Measurements from ENCODE around the gene SLC25A22.

SLC25A22 gene

DNA sequence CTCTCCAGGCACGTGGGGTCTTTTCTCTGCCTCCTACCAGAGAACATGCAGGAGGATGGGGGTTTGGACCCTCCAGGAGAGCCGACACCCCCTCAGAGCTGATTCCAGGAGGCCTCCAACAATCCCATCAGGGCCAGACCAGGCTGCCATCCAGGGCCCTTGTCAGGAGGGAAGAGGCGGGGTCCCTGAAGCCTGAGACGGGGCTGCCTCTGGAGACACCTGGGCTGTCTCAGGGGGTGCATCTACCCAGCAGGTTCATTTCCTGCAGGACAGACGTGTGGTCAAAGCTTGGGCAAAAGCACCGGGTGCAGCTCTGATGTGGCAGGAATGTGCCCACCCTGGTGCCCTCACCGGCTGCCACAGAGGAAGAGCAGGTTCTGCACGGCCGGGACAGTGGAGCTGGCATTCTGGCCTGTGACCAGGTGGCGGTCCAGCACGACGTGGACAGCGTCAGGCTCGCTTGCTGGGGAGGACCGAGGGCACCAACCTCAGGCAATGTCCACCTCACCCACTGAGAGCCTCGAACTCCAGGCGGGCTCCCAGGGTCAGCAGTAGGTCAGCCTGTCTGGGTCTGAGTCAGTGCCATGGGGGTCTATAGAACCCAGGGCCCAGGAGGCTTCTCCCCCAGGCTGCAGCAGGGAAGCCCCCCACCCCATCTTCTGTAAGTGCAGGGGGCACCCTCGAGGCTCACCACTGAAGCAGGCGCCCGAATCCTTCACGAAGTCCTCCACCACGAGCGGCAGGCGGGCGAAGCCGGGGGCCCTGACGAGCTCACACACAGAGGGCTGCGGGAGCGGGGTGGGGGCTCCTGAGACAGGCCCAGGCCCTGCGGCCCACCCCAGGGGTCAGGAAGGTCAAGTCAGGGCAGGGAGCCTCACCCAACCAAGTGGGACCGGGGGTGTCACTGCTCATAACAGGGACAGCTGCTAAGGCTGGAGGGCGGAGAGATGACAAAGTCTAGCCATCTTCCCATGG lies 27.2 kb downstream of the SLC25A22 start:
- no peak for DNase-seq

DNA sequence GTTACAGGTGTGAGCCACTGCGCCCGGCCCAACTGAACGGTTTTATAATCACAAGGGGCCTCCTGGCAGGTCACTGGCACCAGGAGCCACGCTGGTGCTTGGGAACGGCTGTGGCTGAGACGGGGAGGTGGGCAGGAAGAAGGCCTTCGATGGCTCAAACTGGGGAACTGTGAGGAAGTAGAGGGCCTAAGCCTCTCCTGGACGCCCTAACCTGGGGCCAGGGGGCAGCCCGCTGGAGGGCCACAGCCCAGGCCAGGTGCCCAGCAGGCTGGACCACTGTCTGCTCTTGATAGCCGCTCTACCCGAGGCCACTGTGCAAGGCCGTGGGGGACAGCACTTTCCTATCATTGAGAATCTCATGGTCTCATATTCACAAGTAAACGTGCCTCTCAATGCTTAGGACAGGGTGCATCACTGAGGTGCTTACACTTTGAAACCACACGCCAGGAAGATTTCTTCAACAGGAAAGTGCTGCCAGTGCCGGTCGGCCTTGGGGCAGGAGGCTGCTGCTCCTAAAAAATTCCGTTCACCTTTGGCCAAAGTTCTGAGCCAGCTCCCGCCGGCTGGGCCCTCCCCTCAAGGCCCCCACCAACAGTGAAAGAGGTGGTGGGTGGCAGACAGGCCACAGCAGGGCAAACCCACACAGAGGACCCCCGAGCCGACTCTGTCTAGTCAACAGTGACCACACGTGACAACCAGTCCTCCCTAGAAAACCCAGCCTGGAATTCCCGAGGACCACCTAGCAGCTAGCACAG lies 28.0 kb downstream of the SLC25A22 start:
- no peak for DNase-seq

- DNase-seq: no peak
Measured at GRCh38 chr11:767238-767637, 30.8 kb downstream of the SLC25A22 start.

DNA sequence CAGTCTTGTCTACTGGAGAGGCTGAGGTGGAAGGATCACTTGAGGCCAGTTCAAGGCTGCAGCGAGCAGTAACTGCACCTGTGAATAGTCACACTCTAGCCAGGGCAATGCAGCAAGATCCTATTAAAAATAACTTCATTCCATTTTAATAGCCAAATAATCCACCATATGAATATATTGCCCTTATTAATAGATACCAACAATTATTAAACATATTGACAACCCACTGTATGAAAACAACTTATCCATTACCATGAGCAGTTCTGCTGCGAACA lies 31.2 kb downstream of the SLC25A22 start:
- no peak for DNase-seq

DNA sequence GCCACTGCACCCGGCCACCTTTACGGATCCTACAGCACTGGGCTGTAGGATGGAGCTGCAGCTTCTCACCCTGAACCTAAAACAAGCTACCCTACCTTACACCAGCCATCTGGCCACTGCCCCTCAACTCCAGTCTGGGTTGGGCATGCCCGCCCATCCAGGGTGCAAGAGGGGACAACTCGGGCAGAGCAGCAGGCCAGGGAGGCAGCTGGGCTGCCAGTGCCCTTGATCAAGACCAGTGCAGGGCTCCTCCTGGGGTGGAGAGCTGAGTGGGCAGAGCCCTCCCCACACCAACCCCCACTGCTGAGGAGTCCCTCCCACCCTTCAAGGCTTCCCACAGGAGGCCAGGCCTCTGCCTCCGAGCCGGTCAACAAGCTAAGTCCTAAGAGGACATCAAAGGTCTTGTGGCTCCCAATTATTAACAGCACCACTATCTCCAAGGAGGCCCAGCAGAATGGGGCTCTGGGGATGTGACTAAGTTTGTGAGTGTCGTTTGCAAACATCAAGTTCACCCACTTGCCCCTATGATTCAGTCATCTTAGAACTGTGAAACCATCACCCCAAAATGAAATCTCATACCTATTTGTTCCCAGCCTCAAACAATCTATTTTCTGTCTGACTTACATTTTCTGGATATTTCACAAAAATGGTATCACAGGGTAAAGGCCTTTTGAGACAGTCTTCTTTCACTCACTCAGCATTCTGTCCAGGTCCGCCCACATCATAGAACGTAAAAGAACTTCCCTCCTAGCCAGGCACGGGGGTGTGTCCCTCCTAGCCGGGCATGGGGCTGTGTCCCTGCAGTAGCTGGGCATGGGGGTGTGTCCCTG lies 31.8 kb downstream of the SLC25A22 start:
- no peak for DNase-seq

DNA sequence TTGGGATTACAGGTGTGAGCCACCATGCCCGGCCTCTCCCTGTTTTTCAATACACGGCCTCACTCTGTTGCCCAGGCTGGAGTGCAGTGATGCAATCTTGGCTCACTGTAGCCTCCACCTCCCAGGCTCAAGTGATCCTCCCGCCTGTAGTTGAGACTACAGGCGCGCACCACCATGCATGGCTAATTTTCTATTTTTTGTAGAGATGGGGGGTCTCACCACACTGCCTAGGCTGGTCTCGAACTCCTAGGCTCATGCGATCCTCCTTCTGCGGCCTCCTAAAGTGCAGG lies 32.3 kb downstream of the SLC25A22 start:
- DNase-seq: no peak

DNA sequence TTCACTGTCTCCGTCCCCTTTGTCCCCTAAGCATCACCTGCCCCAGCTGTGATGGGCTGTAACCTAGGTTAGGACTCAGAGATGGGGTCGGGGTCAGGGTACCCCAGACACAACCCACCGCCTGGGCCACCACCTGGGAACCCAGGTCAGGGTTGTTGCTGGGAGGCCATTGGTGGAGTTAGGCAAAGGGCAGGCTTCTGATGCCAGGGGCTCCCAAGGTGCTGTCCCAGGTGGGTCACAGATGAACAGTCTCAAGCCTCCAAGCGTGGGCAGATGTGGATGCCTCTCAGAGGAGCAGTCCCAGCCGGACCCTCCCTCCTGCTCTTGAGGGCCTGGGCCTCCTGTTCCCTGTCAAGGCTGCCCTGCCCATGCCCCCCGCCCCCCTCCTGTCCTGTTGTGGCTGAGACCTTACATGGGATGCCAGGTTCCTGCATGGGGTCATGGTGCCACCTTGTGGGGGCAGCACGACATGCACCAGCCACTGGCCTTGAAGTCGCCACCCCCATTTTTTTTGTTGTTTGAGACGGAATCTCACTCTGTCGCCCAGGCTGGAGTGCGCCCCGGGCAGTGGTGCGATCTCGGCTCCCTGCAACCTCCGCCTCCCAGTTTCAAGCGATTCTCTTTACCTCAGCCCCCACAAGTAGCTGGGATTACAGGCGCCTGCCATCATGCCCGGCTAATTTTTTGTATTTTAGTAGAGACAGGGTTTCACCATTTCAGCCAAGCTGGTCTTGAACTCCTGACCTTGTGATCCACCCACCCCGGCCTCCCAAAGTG lies 32.9 kb downstream of the SLC25A22 start:
- DNase-seq: peak; percentile 82

DNA sequence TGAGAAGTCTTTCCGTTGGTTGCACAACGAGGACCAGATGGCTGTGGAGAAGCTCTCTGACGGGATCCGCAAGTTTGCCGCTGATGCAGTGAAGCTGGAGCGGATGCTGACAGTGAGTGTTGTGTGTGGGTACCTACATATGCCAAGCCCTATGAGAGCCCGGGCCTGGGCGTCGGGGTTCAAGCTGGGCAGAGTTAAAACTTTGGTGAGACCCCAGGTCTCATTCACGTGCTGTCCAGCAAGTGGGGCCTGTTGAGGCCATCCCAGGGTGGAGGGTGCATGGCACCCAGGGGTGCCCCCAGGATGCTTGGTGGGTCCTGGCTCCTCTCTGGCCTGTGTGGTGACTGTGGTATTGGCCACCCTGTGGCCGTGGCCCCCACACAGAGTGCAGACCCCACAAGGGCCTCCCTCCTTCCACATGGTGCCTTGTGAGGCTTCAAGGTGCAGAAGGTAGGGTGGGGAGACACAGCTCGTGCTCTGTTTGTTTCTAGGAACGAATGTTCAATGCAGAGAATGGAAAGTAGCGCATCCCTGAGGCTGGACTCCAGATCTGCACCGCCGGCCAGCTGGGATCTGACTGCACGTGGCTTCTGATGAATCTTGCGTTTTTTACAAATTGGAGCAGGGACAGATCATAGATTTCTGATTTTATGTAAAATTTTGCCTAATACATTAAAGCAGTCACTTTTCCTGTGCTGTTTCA lies 33.6 kb downstream of the SLC25A22 start:
- DNase-seq: no peak

DNA sequence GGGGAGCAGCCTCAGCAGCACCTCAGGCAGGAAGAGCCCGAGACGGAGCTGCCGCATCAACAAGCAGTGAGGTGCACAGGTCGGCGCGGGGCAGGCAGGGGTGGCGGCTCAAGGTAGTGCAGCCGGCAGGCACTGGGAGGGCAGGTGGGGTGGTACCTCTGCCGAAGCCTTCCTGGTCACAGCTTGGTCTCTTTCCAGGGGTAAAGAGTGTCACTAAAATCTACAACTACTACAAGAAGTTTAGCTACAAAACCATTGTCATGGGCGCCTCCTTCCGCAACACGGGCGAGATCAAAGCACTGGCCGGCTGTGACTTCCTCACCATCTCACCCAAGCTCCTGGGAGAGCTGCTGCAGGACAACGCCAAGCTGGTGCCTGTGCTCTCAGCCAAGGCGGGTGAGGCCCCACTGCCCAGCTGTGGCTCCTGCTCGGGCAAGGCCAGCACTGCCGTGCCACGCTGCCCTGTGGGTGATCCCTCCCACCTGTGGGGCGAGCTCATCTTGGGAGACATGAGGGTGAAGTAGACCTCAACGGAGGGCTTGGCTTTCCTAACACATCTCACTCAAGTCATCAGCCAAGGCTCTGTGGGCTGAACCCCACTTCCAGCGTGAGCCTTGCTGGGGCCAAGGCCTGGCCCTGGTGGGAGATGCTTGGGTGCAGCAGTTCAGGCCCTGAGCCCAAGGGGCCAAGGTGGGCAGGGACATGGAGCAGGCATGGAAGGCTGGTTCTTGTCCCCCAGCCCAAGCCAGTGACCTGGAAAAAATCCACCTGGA lies 34.3 kb downstream of the SLC25A22 start:
- no peak for DNase-seq

DNA sequence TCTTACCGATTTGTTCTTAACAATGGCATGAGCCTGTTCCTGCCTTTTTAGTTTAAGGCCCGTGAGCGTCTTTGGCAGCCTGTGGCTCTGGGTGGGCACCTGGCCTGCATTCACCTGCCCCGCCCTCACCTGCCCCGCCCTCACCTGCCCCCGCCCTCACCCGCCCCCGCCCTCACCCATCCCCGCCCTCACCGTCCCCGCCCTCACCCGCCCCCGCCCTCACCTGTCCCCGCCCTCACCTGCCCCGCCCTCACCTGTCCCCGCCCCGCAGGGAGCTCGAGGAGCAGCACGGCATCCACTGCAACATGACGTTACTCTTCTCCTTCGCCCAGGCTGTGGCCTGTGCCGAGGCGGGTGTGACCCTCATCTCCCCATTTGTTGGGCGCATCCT lies 35.0 kb downstream of the SLC25A22 start:
- DNase-seq: no peak

DNA sequence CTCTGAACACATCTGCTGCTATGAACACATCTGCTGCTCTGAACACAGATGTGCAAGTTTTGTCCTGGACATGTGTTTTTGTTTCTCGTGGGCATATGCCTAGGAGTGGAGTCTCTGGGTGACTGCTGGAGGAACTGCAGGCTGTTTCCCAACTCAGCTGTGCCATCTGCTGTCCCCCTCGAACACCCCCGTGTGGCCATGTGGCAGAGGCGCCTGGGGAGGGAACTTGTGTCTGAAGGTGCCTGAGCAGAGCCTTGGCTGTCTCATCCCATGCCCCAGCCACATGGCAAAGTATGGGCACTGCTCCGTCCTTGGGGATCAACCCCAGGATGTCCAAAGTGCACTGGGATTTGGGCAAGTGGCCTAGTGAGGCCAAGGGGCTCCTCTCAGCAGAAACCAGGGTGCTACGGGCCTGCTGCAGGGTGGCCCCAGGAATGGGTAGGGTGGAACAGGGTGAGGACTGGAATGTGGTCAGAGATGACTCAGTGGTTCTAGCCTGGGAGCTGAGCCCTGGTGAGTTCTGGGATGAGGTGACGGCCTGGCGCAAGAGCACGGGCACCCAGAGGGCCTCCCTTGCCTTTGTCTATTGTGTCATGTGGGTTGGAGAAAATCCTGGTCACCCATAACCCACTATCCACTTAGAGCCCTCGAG lies 35.5 kb downstream of the SLC25A22 start:
- no peak for DNase-seq

- DNase-seq: no peak
Measured at GRCh38 chr11:761526-762108, 36.5 kb downstream of the SLC25A22 start.

DNA sequence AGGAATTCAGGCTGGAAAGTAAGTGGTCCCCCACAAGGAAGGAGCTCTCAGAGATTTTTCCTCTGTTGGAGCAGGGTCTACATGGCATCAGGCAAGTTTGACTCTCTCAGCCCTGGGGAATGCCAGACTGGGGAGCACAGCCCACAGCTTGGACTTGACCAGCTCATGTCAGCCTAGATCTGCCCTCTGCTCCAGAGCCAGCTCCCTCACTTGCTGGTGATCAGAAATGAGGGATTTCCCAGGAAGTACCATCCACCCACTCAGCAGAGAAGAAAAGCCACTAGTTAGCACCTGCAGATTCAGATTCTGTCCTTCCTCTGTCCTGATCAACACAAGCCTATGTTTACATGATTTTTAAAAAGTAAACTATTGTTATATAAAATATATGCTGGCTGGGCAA lies 37.8 kb downstream of the SLC25A22 start:
- DNase-seq: no peak

DNA sequence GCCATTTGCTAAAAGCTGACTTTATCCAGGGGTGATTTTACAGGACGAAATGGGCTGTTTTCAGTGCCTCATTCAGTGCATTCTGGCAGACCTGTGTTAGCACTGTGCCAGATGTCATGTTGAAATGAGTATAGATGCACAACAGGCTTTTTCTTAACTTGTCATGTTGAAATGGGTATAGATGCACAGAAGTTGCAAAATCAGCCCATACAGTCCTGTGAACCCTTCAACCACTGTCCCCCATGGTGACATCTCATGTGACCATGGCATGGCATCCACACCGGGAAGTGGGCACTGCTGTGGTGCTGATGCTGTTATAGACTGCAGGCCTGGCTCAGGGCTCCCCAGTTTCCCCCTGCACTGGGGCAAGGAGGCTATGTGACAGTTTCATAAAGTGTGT lies 48.4 kb downstream of the SLC25A22 start:
- DNase-seq: no peak

DNA sequence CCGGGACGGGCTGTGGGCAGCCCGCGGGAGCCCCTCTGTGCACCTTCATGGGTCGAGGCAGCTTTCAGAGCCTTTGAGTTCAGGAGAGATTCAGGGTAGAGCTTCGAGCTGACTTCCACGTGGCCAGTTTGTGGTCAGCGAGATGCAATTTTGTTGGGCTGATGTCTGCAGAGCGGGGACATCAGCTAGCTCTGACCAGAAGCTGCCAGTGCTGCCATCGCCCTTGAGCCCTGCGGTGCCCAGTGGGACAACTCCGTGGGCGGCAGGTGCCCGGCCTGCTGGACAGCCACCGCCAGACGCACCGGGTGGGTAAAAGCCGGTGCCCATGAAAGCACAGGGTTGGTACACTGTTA lies 50.1 kb downstream of the SLC25A22 start:
- DNase-seq: peak; percentile 64

DNA sequence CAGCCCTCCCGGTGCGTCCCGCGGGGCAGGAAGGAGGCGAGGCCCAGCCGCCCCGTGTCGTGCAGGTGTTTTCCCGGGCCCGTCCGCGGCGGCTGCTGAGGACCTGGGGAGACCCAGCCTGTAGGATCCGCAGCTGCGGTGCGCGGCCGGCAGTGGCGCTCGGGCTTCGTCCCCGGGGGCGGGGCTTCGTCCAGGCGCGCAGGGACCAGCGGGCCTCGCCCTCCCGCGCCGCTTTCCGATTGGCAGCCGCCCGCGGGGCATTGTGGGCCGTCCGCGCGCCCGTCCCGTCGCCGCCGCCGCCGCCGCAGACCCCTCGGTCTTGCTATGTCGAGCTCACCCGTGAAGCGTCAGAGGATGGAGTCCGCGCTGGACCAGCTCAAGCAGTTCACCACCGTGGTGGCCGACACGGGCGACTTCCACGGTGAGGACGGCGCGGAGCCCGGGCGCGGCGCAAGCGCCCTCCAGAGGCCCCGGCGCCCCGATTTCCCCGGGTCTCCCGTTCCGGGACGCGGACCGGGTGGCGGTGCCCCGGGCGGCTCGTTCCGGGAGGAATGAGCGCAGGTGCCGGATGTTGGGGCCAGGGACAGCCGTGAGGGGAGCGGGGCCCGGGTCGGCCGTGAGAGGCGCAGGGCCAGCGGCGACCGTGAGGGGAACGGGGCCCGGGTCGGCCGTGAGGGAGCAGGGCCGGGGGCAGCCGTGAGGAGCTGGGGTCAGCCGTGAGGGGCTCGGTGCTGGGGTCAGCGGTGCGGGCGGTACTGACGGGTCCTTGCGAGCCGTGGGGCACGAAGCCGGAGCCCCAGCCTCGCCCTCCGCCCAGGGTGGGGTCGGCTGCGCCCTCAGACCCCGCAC lies 50.7 kb downstream of the SLC25A22 start, which contains the start of gene TALDO1:
TALDO1 (plus strand) TSS at position 307 of the 849 bp plus-strand sequence; CDS start at position 325, 18 bp downstream.
- peak; percentile 94 for DNase-seq

DNA sequence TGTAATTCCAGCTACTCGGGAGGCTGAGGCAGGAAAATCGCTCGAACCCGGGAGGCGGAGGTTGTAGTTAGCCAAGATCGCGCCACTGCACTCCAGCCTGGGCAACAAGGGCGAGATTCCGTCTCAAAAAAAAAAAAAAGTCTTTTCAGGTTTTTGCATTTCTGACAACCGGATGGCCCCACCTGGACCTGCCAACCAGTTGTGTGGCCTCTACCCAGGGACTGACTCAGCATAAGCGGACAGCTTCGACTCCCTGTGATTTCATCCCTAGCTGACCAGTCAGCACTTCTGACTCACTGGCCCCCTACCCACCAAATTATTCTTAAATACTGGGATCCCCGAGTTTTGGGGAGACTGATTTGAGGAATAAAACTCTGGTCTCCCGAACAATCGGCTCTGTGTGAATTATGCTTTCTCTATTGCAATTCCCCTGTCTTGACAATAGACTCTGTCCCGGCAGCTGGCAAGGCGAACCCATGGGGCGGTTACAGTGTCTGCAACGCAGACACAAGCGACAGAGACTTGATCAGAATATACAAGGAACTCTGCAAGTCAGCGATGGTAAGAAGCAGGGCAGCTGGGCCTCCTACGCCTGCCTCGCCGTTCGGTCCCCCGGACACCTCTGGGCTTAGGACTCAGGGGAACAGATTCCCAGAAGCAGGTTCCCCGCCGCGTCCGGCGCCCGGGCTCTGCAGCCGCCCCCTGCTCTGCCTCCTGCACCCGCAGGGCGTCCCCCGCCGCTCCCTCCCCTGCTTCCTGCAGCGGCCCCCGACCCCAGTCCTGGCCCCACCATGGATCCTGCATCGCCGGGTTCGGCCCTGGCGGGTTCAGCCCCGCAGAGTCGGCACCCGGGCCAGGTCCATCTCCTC lies 51.6 kb downstream of the SLC25A22 start:
- DNase-seq: no peak

- no peak for DNase-seq
Measured at GRCh38 chr11:745428-745827, 52.7 kb downstream of the SLC25A22 start.
